Measurements from ENCODE around the gene S1PR2. TPM values are rescaled to one million over a fixed set of nuclear protein-coding genes. Genes with fewer than 3 reads are reported as not detected.

Gene S1PR2
- total RNA-seq, 1 donor = 35.4 TPM

DNA sequence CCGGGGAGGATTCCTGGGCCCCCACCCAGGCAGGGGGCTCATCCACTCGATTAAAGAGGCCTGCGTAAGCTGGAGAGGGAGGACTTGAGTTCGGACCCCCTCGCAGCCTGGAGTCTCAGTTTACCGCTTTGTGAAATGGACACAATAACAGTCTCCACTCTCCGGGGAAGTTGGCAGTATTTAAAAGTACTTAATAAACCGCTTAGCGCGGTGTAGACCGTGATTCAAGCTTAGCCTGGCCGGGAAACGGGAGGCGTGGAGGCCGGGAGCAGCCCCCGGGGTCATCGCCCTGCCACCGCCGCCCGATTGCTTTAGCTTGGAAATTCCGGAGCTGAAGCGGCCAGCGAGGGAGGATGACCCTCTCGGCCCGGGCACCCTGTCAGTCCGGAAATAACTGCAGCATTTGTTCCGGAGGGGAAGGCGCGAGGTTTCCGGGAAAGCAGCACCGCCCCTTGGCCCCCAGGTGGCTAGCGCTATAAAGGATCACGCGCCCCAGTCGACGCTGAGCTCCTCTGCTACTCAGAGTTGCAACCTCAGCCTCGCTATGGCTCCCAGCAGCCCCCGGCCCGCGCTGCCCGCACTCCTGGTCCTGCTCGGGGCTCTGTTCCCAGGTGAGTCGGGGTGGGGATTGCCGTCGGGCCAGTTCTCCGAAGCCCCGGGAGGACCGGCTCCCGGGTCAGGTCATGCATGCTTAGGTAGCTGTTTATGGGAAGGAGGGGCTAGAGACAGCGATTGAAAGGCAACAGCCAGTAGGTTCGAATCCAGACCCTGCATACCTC is 39.7 kb upstream of the S1PR2 start, which contains the start of gene ICAM1:
Gene ICAM1, plus strand, starts transcription at position 505 of the 779 bp plus-strand sequence. Its CDS starts 40 bp downstream, at position 545.
- TF ChIP-seq, protein P1, sequence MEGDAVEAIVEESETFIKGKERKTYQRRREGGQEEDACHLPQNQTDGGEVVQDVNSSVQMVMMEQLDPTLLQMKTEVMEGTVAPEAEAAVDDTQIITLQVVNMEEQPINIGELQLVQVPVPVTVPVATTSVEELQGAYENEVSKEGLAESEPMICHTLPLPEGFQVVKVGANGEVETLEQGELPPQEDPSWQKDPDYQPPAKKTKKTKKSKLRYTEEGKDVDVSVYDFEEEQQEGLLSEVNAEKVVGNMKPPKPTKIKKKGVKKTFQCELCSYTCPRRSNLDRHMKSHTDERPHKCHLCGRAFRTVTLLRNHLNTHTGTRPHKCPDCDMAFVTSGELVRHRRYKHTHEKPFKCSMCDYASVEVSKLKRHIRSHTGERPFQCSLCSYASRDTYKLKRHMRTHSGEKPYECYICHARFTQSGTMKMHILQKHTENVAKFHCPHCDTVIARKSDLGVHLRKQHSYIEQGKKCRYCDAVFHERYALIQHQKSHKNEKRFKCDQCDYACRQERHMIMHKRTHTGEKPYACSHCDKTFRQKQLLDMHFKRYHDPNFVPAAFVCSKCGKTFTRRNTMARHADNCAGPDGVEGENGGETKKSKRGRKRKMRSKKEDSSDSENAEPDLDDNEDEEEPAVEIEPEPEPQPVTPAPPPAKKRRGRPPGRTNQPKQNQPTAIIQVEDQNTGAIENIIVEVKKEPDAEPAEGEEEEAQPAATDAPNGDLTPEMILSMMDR (IDR thresholded peaks at IDR 0.05; ENCODE audit: insufficient read depth, low read depth, low read length) = no peak
- DNase-seq (ENCODE audit: low read depth) = peak; percentile 75
- peak within 1 kb of the TSS; percentile 51 for H3K4me3 ChIP-seq (ENCODE audit: low read depth, low read length)

DNA sequence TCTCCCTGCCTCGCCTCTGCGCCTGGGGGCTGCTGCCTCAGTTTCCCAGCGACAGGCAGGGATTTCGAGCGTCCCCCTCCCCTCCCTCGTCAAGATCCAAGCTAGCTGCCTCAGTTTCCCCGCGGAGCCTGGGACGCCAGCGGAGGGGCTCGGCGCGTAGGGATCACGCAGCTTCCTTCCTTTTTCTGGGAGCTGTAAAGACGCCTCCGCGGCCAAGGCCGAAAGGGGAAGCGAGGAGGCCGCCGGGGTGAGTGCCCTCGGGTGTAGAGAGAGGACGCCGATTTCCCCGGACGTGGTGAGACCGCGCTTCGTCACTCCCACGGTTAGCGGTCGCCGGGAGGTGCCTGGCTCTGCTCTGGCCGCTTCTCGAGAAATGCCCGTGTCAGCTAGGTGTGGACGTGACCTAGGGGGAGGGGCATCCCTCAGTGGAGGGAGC is 39.1 kb upstream of the S1PR2 start:
- H3K4me3 ChIP-seq (ENCODE audit: low read depth, low read length) = peak overlapping the region; percentile 51
- TF ChIP-seq, protein P1 (IDR thresholded peaks at IDR 0.05; ENCODE audit: insufficient read depth, low read depth, low read length) = no peak
- peak; percentile 25 for DNase-seq (ENCODE audit: low read depth)

DNA sequence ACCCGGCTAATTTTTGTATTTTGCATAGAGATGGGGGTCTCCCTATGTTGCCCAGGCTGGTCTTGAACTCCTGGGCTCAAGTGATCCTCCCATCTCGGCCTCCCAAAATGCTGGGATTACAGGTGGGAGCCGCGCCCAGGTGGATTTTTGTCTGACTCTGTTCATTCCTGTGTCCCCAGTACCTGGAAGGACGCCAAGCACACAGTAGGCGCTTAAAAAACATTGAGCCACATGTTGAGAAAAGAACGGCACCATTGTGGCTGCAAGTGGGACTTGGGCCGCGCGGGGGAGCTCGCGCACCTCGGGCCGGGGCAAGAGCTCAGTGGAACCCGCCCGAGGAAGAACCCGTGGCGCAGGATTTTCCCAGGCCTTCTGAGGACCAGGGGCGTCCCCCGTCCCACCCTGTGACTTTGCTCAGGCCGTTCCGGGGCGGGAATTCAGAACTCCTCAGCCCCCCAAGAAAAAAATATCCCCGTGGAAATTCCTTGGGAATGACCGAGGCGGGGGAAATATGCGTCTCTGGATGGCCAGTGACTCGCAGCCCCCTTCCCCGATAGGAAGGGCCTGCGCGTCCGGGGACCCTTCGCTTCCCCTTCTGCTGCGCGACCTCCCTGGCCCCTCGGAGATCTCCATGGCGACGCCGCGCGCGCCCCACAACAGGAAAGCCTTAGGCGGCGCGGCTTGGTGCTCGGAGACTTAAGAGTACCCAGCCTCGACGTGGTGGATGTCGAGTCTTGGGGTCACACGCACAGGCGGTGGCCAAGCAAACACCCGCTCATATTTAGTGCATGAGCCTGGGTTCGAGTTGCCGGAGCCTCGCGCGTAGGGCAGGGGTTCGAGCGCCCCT is 38.4 kb upstream of the S1PR2 start:
- DNase-seq (ENCODE audit: low read depth) = peak; percentile 73
- peak overlapping the region; percentile 51 for H3K4me3 ChIP-seq (ENCODE audit: low read depth, low read length)
- TF ChIP-seq, protein P1 (IDR thresholded peaks at IDR 0.05; ENCODE audit: insufficient read depth, low read depth, low read length) = peak; percentile 92

DNA sequence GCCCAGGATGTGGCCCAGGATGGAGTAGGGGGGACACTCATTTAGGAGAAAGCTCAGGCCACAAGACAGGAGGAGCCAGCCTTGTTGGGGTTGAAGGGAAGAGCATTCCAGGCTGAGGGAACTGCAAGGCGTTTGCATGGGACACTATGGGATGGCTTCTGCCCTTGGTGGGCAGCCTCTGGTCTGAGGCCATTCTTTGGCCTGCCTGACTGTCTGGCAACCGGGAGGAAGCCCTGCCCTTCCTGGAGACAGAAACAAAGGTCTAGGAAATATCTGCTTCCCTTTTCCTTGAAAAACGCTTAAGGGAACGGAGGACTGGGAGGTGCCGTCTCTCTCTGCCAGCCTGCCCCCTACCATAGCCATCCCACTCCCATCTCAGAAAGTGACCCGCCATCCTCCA is 36.9 kb upstream of the S1PR2 start:
- TF ChIP-seq, protein P1 (IDR thresholded peaks at IDR 0.05; ENCODE audit: insufficient read depth, low read depth, low read length) = no peak
- no peak for DNase-seq (ENCODE audit: low read depth)
- H3K4me3 ChIP-seq (ENCODE audit: low read depth, low read length) = no peak overlapping the region

DNA sequence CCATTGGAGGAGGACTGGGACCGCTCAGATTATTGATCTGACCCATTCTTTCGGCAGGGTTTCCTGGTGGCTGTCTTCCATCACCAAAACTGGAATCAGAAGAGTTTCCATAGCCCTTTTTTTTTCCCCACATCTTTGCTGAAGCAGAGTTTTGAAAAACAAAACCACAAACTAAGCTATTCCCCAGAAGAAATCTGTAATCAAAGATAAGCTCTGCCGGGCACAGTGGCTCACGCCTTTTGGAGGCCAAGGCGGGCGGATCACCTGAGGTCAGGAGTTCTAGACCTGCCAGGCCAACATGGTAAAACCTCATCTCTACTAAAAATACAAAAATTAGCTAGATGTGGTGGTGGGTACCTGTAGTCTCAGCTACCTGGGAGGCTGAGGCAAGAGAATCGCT is 35.6 kb upstream of the S1PR2 start:
- TF ChIP-seq, protein P1 (IDR thresholded peaks at IDR 0.05; ENCODE audit: insufficient read depth, low read depth, low read length) = no peak

DNA sequence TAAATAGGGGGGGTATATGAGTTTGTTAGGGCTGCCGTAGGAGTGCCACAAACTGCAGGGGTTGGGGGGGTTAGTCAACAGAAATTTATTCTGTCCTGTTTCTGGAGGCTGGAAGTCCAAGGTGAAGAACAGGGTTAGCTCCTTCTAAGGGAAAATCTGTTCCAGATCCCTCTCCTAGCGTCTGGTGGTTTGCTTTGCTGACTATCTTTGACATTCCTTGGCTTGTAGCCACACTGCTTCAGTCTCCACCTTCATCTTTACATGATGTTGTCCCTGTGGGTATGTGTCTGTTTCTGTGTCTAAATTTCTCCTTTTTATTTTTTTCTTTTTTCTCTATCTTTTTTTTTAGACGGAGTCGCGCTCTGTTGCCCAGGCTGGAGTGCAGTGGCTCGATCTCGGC is 31.6 kb upstream of the S1PR2 start:
- H3K4me3 ChIP-seq (ENCODE audit: low read depth, low read length) = no peak overlapping the region
- TF ChIP-seq, protein P1 (IDR thresholded peaks at IDR 0.05; ENCODE audit: insufficient read depth, low read depth, low read length) = no peak
- DNase-seq (ENCODE audit: low read depth) = no peak

More for the DNA sequence above, 35.6 kb upstream of the S1PR2 start:
- no peak overlapping the region for H3K4me3 ChIP-seq (ENCODE audit: low read depth, low read length)
- no peak for DNase-seq (ENCODE audit: low read depth)
